ENCODE measurements around the gene RASSF3. TPM values are rescaled to one million over a fixed set of nuclear protein-coding genes. Genes with fewer than 3 reads are reported as not detected.

The RASSF3 gene
- total and polyA plus RNA-seq, 2 experiments from 2014 or later, result 20.6 to 39.6 TPM

DNA sequence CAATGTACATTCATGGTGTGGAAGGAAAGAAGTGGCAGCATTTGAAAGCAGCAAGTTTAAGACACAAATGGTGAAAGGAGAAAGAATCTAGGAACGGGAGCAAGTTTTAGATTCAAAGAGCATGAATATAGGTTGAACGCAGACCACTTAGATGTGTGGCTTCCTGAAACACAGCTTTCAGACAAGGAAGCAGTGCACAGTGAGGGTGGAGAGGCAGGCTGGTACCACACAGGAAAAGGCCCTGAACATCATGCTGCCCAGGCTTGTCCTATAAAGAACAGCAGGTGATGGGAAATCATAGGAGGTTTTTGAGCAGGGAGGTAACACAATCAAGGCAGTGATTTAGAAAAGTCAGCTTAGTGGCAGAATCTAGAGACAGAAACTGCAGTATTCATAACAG is 113.3 kb downstream of the RASSF3 start (continued):
- TF ChIP-seq CTCF (conservative IDR thresholded peaks at IDR 0.05; ENCODE audit: low read depth in 2 of 2), result no peak

GRCh38 chr12:64724201-64724745 is 114.0 kb downstream of the RASSF3 start:
- Mint-ChIP-seq H3K4me1 (no peaks in the 10 kb centered on the region), H3K27ac (no peak overlapping the region), H3K27me3 (ENCODE audit: insufficient read depth, low read depth, poor library complexity) (peaks cover 2% of the 10 kb centered on the region), H3K4me3 (no peak overlapping the region), H3K36me3 (ENCODE audit: low read depth) (peaks cover 24% of the 10 kb centered on the region), H3K9me3 (no peaks in the 10 kb centered on the region)
- ATAC-seq (no peak), DNase-seq (ENCODE audit: low spot score) (no peak)
- Histone ChIP-seq H3K9me2 (ENCODE audit: insufficient read depth) (no peaks in the 10 kb centered on the region), H3K79me2 (replicated peaks; ENCODE audit: insufficient read depth) (no peaks in the 10 kb centered on the region), H3K4me2 (no peak overlapping the region), H3K36me3 (ENCODE audit: insufficient read depth) (peaks cover 9% of the 10 kb centered on the region; the same call in 1 of the 2 replicates), H3K4me3 (no peak overlapping the region), H3K27ac (ENCODE audit: low read depth) (no peak overlapping the region), H4K20me1 (replicated peaks; ENCODE audit: insufficient read depth) (no peaks in the 10 kb centered on the region), H3F3A (replicated peaks; ENCODE audit: low read depth) (no peaks in the 10 kb centered on the region), H3K27me3 (ENCODE audit: insufficient read depth) (no peaks in the 10 kb centered on the region), H3K4me1 (ENCODE audit: insufficient read depth) (no peaks in the 10 kb centered on the region), H2AFZ (no peak overlapping the region)
- TF ChIP-seq STAT1 (IDR thresholded peaks at IDR 0.05; ENCODE audit: unreplicated experiment), result no peak
- no peak for TF ChIP-seq ZNF114 (CRISPR knock-in tag; IDR thresholded peaks at IDR 0.05)
- no peak for TF ChIP-seq REST (IDR thresholded peaks at IDR 0.05; ENCODE audit: unreplicated experiment)
- TF ChIP-seq NANOG (IDR thresholded peaks at IDR 0.05; ENCODE audit: borderline replicate concordance), result no peak
- no peak for TF ChIP-seq CREB1 (CRISPR knock-in tag; IDR thresholded peaks at IDR 0.05; ENCODE audit: low read depth)
- no peak for TF ChIP-seq EZH2phosphoT487 (IDR thresholded peaks at IDR 0.05; ENCODE audit: unreplicated experiment)
- no peak for TF ChIP-seq JUNB (IDR thresholded peaks at IDR 0.05; ENCODE audit: unreplicated experiment)
- TF ChIP-seq ETS1 (IDR thresholded peaks at IDR 0.05), result no peak
- TF ChIP-seq ZNF331 (CRISPR knock-in tag; IDR thresholded peaks at IDR 0.05; ENCODE audit: low read depth), result no peak
- TF ChIP-seq, protein P1, sequence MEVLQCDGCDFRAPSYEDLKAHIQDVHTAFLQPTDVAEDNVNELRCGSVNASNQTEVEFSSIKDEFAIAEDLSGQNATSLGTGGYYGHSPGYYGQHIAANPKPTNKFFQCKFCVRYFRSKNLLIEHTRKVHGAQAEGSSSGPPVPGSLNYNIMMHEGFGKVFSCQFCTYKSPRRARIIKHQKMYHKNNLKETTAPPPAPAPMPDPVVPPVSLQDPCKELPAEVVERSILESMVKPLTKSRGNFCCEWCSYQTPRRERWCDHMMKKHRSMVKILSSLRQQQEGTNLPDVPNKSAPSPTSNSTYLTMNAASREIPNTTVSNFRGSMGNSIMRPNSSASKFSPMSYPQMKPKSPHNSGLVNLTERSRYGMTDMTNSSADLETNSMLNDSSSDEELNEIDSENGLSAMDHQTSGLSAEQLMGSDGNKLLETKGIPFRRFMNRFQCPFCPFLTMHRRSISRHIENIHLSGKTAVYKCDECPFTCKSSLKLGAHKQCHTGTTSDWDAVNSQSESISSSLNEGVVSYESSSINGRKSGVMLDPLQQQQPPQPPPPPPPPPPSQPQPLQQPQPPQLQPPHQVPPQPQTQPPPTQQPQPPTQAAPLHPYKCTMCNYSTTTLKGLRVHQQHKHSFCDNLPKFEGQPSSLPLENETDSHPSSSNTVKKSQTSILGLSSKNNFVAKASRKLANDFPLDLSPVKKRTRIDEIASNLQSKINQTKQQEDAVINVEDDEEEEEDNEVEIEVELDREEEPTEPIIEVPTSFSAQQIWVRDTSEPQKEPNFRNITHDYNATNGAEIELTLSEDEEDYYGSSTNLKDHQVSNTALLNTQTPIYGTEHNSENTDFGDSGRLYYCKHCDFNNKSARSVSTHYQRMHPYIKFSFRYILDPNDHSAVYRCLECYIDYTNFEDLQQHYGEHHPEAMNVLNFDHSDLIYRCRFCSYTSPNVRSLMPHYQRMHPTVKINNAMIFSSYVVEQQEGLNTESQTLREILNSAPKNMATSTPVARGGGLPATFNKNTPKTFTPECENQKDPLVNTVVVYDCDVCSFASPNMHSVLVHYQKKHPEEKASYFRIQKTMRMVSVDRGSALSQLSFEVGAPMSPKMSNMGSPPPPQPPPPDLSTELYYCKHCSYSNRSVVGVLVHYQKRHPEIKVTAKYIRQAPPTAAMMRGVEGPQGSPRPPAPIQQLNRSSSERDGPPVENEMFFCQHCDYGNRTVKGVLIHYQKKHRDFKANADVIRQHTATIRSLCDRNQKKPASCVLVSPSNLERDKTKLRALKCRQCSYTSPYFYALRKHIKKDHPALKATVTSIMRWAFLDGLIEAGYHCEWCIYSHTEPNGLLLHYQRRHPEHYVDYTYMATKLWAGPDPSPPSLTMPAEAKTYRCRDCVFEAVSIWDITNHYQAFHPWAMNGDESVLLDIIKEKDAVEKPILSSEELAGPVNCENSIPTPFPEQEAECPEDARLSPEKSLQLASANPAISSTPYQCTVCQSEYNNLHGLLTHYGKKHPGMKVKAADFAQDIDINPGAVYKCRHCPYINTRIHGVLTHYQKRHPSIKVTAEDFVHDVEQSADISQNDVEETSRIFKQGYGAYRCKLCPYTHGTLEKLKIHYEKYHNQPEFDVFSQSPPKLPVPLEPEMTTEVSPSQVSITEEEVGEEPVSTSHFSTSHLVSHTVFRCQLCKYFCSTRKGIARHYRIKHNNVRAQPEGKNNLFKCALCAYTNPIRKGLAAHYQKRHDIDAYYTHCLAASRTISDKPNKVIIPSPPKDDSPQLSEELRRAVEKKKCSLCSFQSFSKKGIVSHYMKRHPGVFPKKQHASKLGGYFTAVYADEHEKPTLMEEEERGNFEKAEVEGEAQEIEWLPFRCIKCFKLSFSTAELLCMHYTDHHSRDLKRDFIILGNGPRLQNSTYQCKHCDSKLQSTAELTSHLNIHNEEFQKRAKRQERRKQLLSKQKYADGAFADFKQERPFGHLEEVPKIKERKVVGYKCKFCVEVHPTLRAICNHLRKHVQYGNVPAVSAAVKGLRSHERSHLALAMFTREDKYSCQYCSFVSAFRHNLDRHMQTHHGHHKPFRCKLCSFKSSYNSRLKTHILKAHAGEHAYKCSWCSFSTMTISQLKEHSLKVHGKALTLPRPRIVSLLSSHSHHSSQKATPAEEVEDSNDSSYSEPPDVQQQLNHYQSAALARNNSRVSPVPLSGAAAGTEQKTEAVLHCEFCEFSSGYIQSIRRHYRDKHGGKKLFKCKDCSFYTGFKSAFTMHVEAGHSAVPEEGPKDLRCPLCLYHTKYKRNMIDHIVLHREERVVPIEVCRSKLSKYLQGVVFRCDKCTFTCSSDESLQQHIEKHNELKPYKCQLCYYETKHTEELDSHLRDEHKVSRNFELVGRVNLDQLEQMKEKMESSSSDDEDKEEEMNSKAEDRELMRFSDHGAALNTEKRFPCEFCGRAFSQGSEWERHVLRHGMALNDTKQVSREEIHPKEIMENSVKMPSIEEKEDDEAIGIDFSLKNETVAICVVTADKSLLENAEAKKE (CRISPR knock-in tag; IDR thresholded peaks at IDR 0.05), result no peak
- TF ChIP-seq POLR2AphosphoS5 (IDR thresholded peaks at IDR 0.05; ENCODE audit: low read depth), result no peak
